GM12878 (cell line): ENCODE measurements around the gene DUSP15.

Experiments
- CHD1 ChIP-seq: IDR thresholded peaks from 2 replicates; pipeline ENCODE4 v1.6.1; 2012; ENCODE audit warnings: low read depth, low read length, improper control_type of control experiment
- CHD2 ChIP-seq: IDR thresholded peaks from 2 replicates; pipeline ENCODE4 v1.6.1; 2011; ENCODE audit warnings: low read depth, low read length, improper control_type of control experiment, borderline replicate concordance
- CTCF ChIP-seq, 3 experiments: IDR thresholded peaks in 2 of 3; conservative IDR thresholded peaks in 1 of 3; 2 replicates each; pipeline ENCODE4 v1.5.1; 2011; ENCODE audit warnings: low read depth in 3 of 3, low read length in 3 of 3, mild to moderate bottlenecking in 3 of 3, control low read depth in 2 of 3, moderate library complexity in 2 of 3, inconsistent platforms in 1 of 3, mixed read lengths in 1 of 3; ENCODE audit not compliant: control insufficient read depth in 2 of 3, insufficient read depth in 1 of 3; ENCODE audit errors: extremely low read depth in 1 of 3
- DPF2 ChIP-seq: fragments of 450-650 bp; IDR thresholded peaks from 2 replicates; pipeline ENCODE4 v1.6.1; 2017; ENCODE audit warnings: mild to moderate bottlenecking
- EGR1 ChIP-seq, 2 experiments: IDR thresholded peaks; 1 replicate in 1 of 2; 2 replicates in 1 of 2; pipeline ENCODE4 v1.6.1; 2011 to 2012; ENCODE audit warnings: low read depth in 2 of 2, low read length in 2 of 2, borderline replicate concordance in 1 of 2, mild to moderate bottlenecking in 1 of 2, moderate library complexity in 1 of 2
- POLR2A ChIP-seq: IDR thresholded peaks from 2 replicates; pipeline ENCODE4 v1.6.1; 2011; ENCODE audit warnings: low read depth, mild to moderate bottlenecking, low read length
- SKIL ChIP-seq: fragments of 450-650 bp; IDR thresholded peaks from 2 replicates; pipeline ENCODE4 v1.6.1; 2017; ENCODE audit warnings: mild to moderate bottlenecking, low read depth, inconsistent platforms; ENCODE audit not compliant: poor library complexity, severe bottlenecking
- SMC3 ChIP-seq: IDR thresholded peaks from 2 replicates; pipeline ENCODE4 v1.6.1; 2011; ENCODE audit warnings: low read length, improper control_type of control experiment, borderline replicate concordance

- TF ChIP-seq SMC3 (no peak), DPF2 (no peak), CTCF (IDR thresholded peaks at IDR 0.05 in 2 of 3, conservative IDR thresholded peaks at IDR 0.05 in 1 of 3; ENCODE audit: control insufficient read depth in 2 of 3, extremely low read depth in 1 of 3, insufficient read depth in 1 of 3, low read depth in 3 of 3, low read length in 3 of 3) (no peak), SKIL (no peak), POLR2A (no peak), CHD2 (no peak), CHD1 (no peak), EGR1 (IDR thresholded peaks at IDR 0.05; ENCODE audit: borderline replicate concordance in 1 of 2, low read depth in 2 of 2, low read length in 2 of 2) (no peak)
Measured at GRCh38 chr20:31918466-31919105, 48.3 kb upstream of the DUSP15 start.
